Subcutaneous adipose tissue (tissue), 4 donors: Measurements from ENCODE around the gene TLL2. TPM values are rescaled to one million over a fixed set of nuclear protein-coding genes. Genes with fewer than 3 reads are reported as not detected.

Source experiments
- CTCF ChIP-seq: fragments of 450-650 bp; IDR thresholded peaks from one replicate; pipeline ENCODE4 v1.5.1; 2016; ENCODE audit warnings: low read depth, mild to moderate bottlenecking, control low read depth, antibody characterized with exemption, moderate library complexity
- total RNA-seq, 4 donors: library from RNA; depleted of rRNA; stranded (reverse); fragments of >200 nt; gene quantifications; one replicate each; pipeline ENCODE4 v1.1.0, GENCODE V29; 2016

TLL2 gene
- total RNA-seq, 4 donors from 2014 or later: not detected

GRCh38 chr10:96365571-96365970 lies 148.2 kb downstream of the TLL2 start:
- TF ChIP-seq CTCF: no peak

- TF ChIP-seq CTCF: no peak
Observed at GRCh38 chr10:96360766-96361165, 153.0 kb downstream of the TLL2 start.

GRCh38 chr10:96360331-96360730 lies 153.4 kb downstream of the TLL2 start:
- no peak for TF ChIP-seq CTCF

- TF ChIP-seq CTCF: no peak
Observed at GRCh38 chr10:96359616-96360015, 154.1 kb downstream of the TLL2 start.

GRCh38 chr10:96358851-96359540 lies 154.7 kb downstream of the TLL2 start, which contains the start of gene OPALIN:
Gene OPALIN, minus strand, starts transcription at chr10:96359002. Its CDS starts 106 bp downstream, at chr10:96358896.
- TF ChIP-seq CTCF: no peak

- TF ChIP-seq CTCF: no peak
Observed at GRCh38 chr10:96357038-96357620, 156.6 kb downstream of the TLL2 start.

GRCh38 chr10:96352582-96352981 lies 161.1 kb downstream of the TLL2 start:
- no peak for TF ChIP-seq CTCF
